Activated effector memory CD4-positive, alpha-beta T cell treated with Interleukin-2 at 50 U/mL for 16 hours (primary cell): ENCODE results near the gene MYO1D.
"Not testable (repeated sequence)": the region's sequence is repeated elsewhere in the genome, so short reads cannot be mapped to it uniquely, and the experiment has no call there.

Source experiments
- DNase-seq: peaks from one replicate; pipeline ENCODE4 v3.0.0-alpha.2; 2020

The MYO1D gene

GRCh38 chr17:32720671-32721070 is 156.3 kb downstream of the MYO1D start:
- DNase-seq, result no peak

DNA sequence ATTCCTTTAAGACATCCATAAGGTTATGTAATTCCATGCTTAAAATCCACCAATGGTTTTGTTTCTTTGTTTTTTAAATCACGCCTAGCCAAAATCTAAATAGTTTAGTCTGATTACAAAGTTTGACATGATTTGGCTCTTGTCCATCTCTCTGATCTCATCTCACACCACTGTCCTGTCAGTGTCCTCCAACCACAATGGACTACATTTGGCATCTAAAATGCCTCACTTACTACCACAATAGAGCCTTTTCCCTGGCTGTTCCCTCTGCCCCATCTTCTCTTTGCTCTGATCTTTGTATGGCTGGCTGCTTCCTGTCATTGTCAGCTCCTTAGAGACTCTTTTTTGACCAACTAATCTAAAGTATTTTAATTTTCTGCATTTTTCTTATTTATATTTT is 157.2 kb downstream of the MYO1D start:
- DNase-seq, result no peak

GRCh38 chr17:32714922-32715321 is 162.0 kb downstream of the MYO1D start:
- DNase-seq, result not testable (repeated sequence)

DNA sequence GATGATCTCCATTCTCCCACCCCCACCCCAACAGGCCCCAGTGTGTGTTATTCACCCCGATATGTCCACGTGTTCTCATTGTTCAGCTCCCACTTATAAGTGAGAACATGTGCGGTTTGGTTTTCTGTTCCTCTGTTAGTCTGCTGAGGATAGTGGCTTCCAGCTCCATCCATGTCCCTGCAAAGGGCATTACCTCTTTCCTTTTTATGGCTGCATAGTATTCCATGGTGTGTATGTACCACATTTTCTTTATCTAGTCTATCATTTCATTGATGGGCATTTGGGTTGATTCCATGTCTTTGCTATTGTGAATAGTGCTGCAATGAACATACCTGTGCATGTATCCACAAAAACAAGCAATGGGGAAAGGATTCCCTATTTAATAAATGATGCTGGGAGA is 162.7 kb downstream of the MYO1D start:
- not testable (repeated sequence) for DNase-seq

- DNase-seq, result no peak
These were observed 163.8 kb downstream of the MYO1D start for GRCh38 chr17:32713081-32713480.

- no peak for DNase-seq
These were observed 167.4 kb downstream of the MYO1D start for GRCh38 chr17:32709562-32709961.

- no peak for DNase-seq
These were observed 175.1 kb downstream of the MYO1D start for GRCh38 chr17:32701871-32702270.

GRCh38 chr17:32699247-32699646 is 177.7 kb downstream of the MYO1D start:
- no peak for DNase-seq

- no peak for DNase-seq
These were observed 178.9 kb downstream of the MYO1D start for GRCh38 chr17:32697728-32698625.

- no peak for DNase-seq
These were observed 180.5 kb downstream of the MYO1D start for GRCh38 chr17:32696426-32696825.

- DNase-seq, result no peak
These were observed 181.1 kb downstream of the MYO1D start for GRCh38 chr17:32695864-32696263.

DNA sequence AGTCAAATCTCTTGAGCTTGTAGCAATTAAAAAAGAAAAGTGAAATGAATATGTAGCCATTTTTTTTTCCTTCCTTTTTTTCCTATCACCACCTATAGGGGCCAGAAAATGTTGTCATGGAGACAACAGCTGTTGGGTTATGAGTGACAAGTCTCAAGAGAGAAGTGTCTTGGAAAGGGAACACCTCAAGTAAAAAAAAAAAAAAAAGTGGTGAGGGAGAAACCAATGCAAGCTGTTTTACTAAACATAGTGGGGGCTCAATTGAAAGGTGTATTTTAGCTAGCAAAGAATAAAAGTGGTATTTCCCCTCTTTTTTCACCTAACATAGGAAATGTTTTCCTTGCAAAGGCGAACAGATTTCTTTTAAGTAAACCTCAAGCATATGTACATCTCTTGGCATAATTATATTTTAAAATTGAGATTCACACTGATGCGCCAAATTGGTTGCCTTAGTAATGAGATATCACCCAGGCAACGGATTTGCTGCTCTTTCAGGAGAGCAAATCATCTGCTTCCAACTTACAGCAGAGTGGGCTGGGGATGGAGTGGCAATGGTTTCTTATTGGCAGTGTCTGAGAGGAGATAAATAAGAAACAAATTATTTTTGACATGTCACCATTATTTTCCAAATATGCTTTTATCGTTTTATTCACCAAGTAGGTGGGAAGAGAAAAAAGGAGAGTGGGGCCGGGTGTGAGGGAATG is 183.6 kb downstream of the MYO1D start:
- DNase-seq, result no peak

DNA sequence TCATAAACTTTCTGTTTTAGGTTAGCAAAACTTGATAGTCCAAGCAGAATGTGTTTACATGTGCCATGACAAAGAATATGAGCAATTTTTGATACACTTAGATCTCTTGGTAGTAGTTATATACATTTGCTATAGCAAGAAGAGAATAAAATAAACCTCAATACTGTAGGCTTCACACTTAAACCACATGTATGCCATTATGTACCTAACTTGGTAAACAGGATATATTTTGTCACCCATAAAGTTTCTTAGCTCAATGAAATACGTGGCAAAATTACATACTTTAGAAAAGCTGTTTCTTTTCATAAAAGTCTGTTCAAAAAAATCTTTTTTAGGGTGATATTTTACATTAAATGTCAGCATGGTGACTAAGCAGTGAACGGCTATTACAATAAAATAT is 184.7 kb downstream of the MYO1D start:
- DNase-seq, result no peak

DNA sequence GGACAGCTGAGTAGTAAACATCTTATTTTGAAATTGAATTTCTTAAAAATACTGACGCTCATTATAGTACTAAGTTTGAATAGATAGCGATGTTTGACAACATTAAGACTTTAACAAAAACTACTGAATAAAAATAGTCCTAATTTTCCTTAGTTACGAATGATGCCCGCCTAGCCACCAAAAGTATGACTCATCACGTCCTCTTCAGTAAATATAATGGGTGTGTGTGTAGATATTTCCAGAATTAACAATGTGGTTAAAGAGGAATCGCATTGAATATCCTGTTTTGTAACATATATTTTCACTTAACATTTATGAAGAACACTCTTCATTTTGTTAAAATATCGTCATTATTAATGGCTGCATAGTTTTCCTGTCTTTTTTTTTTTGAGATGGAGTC is 187.6 kb downstream of the MYO1D start:
- DNase-seq, result no peak

GRCh38 chr17:32688221-32688620 is 188.7 kb downstream of the MYO1D start:
- DNase-seq, result no peak

GRCh38 chr17:32684087-32684958 is 192.6 kb downstream of the MYO1D start:
- DNase-seq, result no peak

DNA sequence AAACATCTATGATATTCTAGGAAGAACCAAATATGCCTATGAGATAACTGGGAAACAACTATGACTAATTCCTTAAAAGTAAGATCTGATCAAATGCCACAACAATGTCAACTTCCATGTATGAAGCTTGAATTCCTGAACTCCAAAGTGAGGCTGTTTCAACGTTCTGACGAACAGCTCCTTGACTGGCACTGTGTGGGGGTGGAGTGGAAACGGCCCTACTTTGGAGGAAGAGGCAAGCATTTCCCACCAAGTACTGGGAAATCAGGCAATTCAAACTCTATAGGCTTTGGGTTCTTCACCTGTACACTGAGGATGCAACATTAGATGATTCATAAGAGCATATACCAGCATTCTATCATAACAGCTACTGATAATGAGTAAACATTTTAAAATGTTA is 203.0 kb downstream of the MYO1D start:
- DNase-seq, result no peak

- DNase-seq, result no peak
These were observed 204.2 kb downstream of the MYO1D start for GRCh38 chr17:32672711-32673110.

DNA sequence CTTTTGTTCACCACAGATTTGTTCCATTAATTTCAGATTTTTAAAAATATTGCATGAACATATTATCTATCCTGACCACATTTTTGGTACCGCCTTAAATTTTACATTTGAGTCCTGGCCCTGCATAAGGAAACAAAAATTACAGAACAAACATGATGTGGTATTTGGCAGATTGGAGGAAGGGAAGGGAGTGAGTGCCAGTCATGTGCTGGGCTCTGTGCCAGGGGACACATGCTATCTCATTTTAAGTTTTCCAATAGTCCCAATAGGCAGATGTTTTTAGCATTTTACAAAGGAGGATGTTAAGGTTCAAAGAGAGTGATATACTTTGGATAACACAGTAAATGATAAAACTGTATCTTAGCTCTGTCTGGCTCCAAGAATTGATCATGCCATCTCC is 205.0 kb downstream of the MYO1D start:
- no peak for DNase-seq

GRCh38 chr17:32664936-32665583 is 211.9 kb downstream of the MYO1D start:
- no peak for DNase-seq

DNA sequence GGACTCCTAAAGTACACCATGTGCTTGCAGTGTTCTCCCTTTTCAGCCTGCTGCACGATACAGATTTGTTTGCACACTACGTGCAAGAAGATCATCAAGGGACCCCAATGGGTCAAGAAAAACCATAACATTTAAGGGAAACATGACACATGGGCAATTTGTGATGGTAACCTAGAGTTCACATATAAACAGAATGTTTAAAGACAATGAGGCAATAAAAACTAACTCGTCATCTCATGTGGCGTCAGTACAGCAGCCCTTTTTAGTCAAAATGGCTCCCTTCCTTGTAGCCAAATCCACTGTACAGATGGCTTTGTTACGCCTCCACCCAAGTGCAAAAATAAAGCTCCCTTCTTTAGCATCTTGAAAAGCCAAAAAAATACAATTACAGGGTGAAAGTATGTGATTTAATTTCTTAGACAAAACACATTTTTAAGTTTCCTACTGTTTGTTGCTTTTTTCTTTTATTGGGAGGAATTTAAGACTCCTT is 216.4 kb downstream of the MYO1D start:
- DNase-seq, result no peak

DNA sequence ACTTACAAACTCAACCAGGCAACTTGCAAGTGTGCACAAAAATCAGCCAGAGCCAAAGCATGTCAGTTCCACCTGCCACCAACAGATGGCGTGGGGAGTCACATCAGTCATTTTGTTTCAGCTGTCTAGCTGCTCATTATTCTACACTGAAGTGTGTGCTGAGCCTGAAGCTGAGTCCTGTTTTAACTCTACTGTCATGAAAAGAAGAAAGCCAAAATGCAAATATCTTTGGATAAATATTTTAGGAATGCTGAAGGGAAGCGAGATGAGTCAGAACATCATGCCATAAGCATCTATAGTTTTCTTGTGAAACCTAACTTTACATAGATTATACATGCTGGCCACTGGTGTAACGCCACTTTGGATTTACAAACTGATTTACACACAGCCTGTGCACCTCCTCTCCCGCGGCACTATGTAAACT is 217.5 kb downstream of the MYO1D start:
- DNase-seq, result peak; percentile 41
